IMR-90 (cell line): ENCODE data around the gene TGFBR2. TPM values are rescaled to one million over a fixed set of nuclear protein-coding genes. Genes with fewer than 3 reads are reported as not detected.

Experiments
- ATAC-seq: fragments of 200-7000 bp; cut with Tn5 transposase; 2 replicates; pipeline ENCODE4 v1.9.1; 2020; ENCODE audit warnings: low read depth, mild to moderate bottlenecking, moderate library complexity
- BruUV-seq: library from RNA; stranded (reverse); fragments of 400-500 nt; replicated peaks from 2 replicates; lab custom pipeline; 2021; lab: Mats Ljungman, UMichigan
- CTCF ChIA-PET: fragments of 300-600 bp; formaldehyde crosslinking; extraction: SDS; loops from one replicate; lab custom pipeline; 2021; ENCODE audit warnings: antibody characterized with exemption; lab: Yijun Ruan, JAX
- POLR2A ChIA-PET: fragments of 300-600 bp; sonication (Branson Sonifier 250); formaldehyde crosslinking; loops from one replicate; lab custom pipeline; 2022; ENCODE audit warnings: antibody characterized with exemption; ENCODE audit not compliant: unreplicated experiment; lab: Charles Lee
- DNase-seq: peaks from one replicate; pipeline ENCODE4 v3.0.0; 2013
- H2AFZ ChIP-seq: replicated peaks from 2 replicates; pipeline ENCODE3; 2013; ENCODE audit warnings: low read length, mild to moderate bottlenecking; ENCODE audit not compliant: poor library complexity
- H2AK5ac ChIP-seq: 2 replicates; pipeline ENCODE4 v1.6.1; 2013; ENCODE audit warnings: low read depth, low read length, inconsistent platforms
- H2AK9ac ChIP-seq: replicated peaks from 2 replicates; pipeline ENCODE3; 2013; ENCODE audit warnings: mild to moderate bottlenecking, low read depth, low read length, moderate library complexity; ENCODE audit not compliant: poor library complexity
- H2BK120ac ChIP-seq: 2 replicates; pipeline ENCODE4 v1.6.1; 2013; ENCODE audit warnings: low read depth, low read length, inconsistent platforms
- H2BK15ac ChIP-seq: 3 replicates; pipeline ENCODE4 v1.6.1; 2013; ENCODE audit warnings: low read depth, low read length, inconsistent platforms
- H2BK20ac ChIP-seq: 2 replicates; pipeline ENCODE4 v1.6.1; 2013; ENCODE audit warnings: low read depth, mild to moderate bottlenecking, inconsistent platforms, low read length, moderate library complexity
- H2BK5ac ChIP-seq: 2 replicates; pipeline ENCODE4 v1.6.1; 2013; ENCODE audit warnings: mild to moderate bottlenecking, low read depth, low read length, inconsistent platforms; ENCODE audit not compliant: poor library complexity, severe bottlenecking
- H3K14ac ChIP-seq: replicated peaks from 2 replicates; pipeline ENCODE4 v1.6.1; 2013; ENCODE audit warnings: low read depth, low read length, inconsistent platforms
- H3K18ac ChIP-seq: 2 replicates; pipeline ENCODE4 v1.6.1; 2013; ENCODE audit warnings: low read depth, low read length, control low read depth
- H3K23ac ChIP-seq: 2 replicates; pipeline ENCODE4 v1.6.1; 2013; ENCODE audit warnings: low read depth, low read length, inconsistent platforms
- H3K27ac ChIP-seq: 2 replicates; pipeline ENCODE4 v1.5.1; 2013; ENCODE audit warnings: mild to moderate bottlenecking, control low read depth, low read length; ENCODE audit not compliant: insufficient read depth
- H3K27me3 ChIP-seq: 2 replicates; pipeline ENCODE4 v1.6.1; 2013; ENCODE audit warnings: low read length; ENCODE audit not compliant: control insufficient read depth, insufficient read depth
- H3K36me3 ChIP-seq: 2 replicates; pipeline ENCODE4 v1.6.1; 2013; ENCODE audit warnings: low read length, mixed read lengths; ENCODE audit not compliant: control insufficient read depth, insufficient read depth
- H3K4ac ChIP-seq: 2 replicates; pipeline ENCODE4 v1.6.1; 2013; ENCODE audit warnings: low read depth, low read length, inconsistent platforms
- H3K4me1 ChIP-seq: 2 replicates; pipeline ENCODE4 v1.6.1; 2013; ENCODE audit warnings: low read length, mixed read lengths; ENCODE audit not compliant: control insufficient read depth, insufficient read depth
- H3K4me2 ChIP-seq: 2 replicates; pipeline ENCODE4 v1.6.1; 2013; ENCODE audit warnings: low read depth, mild to moderate bottlenecking, control low read depth, low read length, moderate library complexity
- H3K4me3 ChIP-seq: 2 replicates; pipeline ENCODE4 v1.5.1; 2013; ENCODE audit warnings: low read depth, mild to moderate bottlenecking, control low read depth, low read length, moderate library complexity; ENCODE audit not compliant: insufficient read depth
- H3K56ac ChIP-seq: 2 replicates; pipeline ENCODE4 v1.6.1; 2013; ENCODE audit warnings: low read length, inconsistent platforms; ENCODE audit not compliant: insufficient read depth; ENCODE audit errors: extremely low read depth
- H3K79me1 ChIP-seq, 2 experiments: 2 replicates each; pipeline ENCODE4 v1.6.1; 2013; ENCODE audit warnings: low read length in 2 of 2, inconsistent platforms in 1 of 2, low read depth in 1 of 2
- H3K9ac ChIP-seq: 2 replicates; pipeline ENCODE4 v1.6.1; 2013; ENCODE audit warnings: low read depth, low read length, control low read depth
- H3K9me1 ChIP-seq: 2 replicates; pipeline ENCODE4 v1.6.1; 2013; ENCODE audit warnings: low read length, inconsistent platforms; ENCODE audit not compliant: insufficient read depth
- H3K9me3 ChIP-seq: 2 replicates; pipeline ENCODE4 v1.6.1; 2013; ENCODE audit warnings: low read length; ENCODE audit not compliant: control insufficient read depth, insufficient read depth
- H4K20me1 ChIP-seq: 2 replicates; pipeline ENCODE4 v1.6.1; 2013; ENCODE audit warnings: low read length, inconsistent platforms; ENCODE audit not compliant: insufficient read depth
- H4K5ac ChIP-seq: 2 replicates; pipeline ENCODE4 v1.6.1; 2013; ENCODE audit warnings: mild to moderate bottlenecking, low read depth, low read length, control low read depth
- H4K8ac ChIP-seq, 2 experiments: 2 replicates each; pipeline ENCODE4 v1.6.1; 2013; ENCODE audit warnings: low read depth in 2 of 2, low read length in 2 of 2, control low read depth in 1 of 2, inconsistent platforms in 1 of 2
- H4K91ac ChIP-seq: 2 replicates; pipeline ENCODE4 v1.6.1; 2013; ENCODE audit warnings: low read depth, low read length, inconsistent platforms; ENCODE audit not compliant: insufficient read depth
- BHLHE40 ChIP-seq: fragments of 150-350 bp; IDR thresholded peaks from 2 replicates; pipeline ENCODE4 v1.6.1; 2016; ENCODE audit warnings: mild to moderate bottlenecking, low read depth, low read length
- CEBPB ChIP-seq: IDR thresholded peaks from 2 replicates; pipeline ENCODE4 v1.6.1; 2012; ENCODE audit warnings: low read depth, low read length, improper control_type of control experiment
- CHD1 ChIP-seq: IDR thresholded peaks from 2 replicates; pipeline ENCODE4 v1.6.1; 2012; ENCODE audit warnings: low read depth, low read length, improper control_type of control experiment
- FOS ChIP-seq: fragments of 150-350 bp; IDR thresholded peaks from 2 replicates; pipeline ENCODE4 v1.6.1; 2016; ENCODE audit warnings: low read depth, low read length
- MXI1 ChIP-seq: IDR thresholded peaks from 2 replicates; pipeline ENCODE4 v1.6.1; 2012; ENCODE audit warnings: low read depth, mild to moderate bottlenecking, low read length, moderate library complexity, borderline replicate concordance
- NFE2L2 ChIP-seq: fragments of 150-350 bp; IDR thresholded peaks from 2 replicates; pipeline ENCODE4 v1.6.1; 2016; ENCODE audit warnings: low read depth, mild to moderate bottlenecking, low read length
- RAD21 ChIP-seq: IDR thresholded peaks from 2 replicates; pipeline ENCODE4 v1.6.1; 2012; ENCODE audit warnings: low read length, improper control_type of control experiment
- RFX5 ChIP-seq: IDR thresholded peaks from 2 replicates; pipeline ENCODE4 v1.8.0; 2012; ENCODE audit warnings: low read depth, mild to moderate bottlenecking, low read length, moderate library complexity
- WGBS, 2 experiments: methylation state at CpG; one replicate each; pipeline versions ENCODE4 v1.1.5 to v1.1.7; 2013; ENCODE audit warnings: missing lambda C conversion rate in 2 of 2; ENCODE audit not compliant: insufficient read length in 1 of 2; ENCODE audit errors: extremely low coverage in 2 of 2; 5-methylcytosine and 5-hydroxymethylcytosine counted together
- dilution Hi-C: fragments of 300-500 bp; cut with HindIII; formaldehyde crosslinking; loops from one replicate; pipeline ENCODE4 v1.14.3; 2018; ENCODE audit warnings: low sequenced_read_pairs; ENCODE audit not compliant: unreplicated experiment
- in situ Hi-C: fragments of 300-500 bp; cut with MboI; formaldehyde crosslinking; loops from 3 replicates; pipeline ENCODE4 v1.14.3; 2019; ENCODE audit warnings: low sequenced_read_pairs, inconsistent platforms, mixed read lengths
- intact Hi-C: fragments of 100-400 bp; cut with micrococcal nuclease; formaldehyde crosslinking; loops from 2 replicates; pipeline ENCODE4 v1.10.0; 2022
- polyA plus RNA-seq, 3 experiments: library from polyadenylated mRNA; depleted of rRNA; stranded (reverse); fragments of >200 nt; gene quantifications; 2 replicates each; pipeline ENCODE4 v1.2.3, GENCODE V29; 2012; ENCODE audit warnings: low replicate concordance in 1 of 3
- total RNA-seq: library from RNA; depleted of rRNA; stranded (reverse); fragments of >200 nt; gene quantifications from 2 replicates; pipeline ENCODE4 v1.2.3, GENCODE V29; 2012
- TF ChIP-seq, protein P1 (sequence below): fragments of 150-350 bp; IDR thresholded peaks from 2 replicates; pipeline ENCODE4 v1.6.1; 2017; ENCODE audit warnings: mild to moderate bottlenecking, antibody characterized with exemption, low read length, low read depth
- TF ChIP-seq, protein P2 (sequence below): fragments of 150-350 bp; IDR thresholded peaks from 2 replicates; pipeline ENCODE4 v1.6.1; 2016; ENCODE audit warnings: low read depth, mild to moderate bottlenecking, low read length, moderate library complexity, borderline replicate concordance
- TF ChIP-seq, protein P3 (sequence below): conservative IDR thresholded peaks from 2 replicates; pipeline ENCODE4 v1.5.1; 2012; ENCODE audit warnings: mild to moderate bottlenecking, low read depth, low read length, improper control_type of control experiment

TGFBR2 gene
- total and polyA plus RNA-seq, 2 of the 4 experiments (the other 2 are of a cell fraction) = 63.7 to 87.5 TPM

DNA sequence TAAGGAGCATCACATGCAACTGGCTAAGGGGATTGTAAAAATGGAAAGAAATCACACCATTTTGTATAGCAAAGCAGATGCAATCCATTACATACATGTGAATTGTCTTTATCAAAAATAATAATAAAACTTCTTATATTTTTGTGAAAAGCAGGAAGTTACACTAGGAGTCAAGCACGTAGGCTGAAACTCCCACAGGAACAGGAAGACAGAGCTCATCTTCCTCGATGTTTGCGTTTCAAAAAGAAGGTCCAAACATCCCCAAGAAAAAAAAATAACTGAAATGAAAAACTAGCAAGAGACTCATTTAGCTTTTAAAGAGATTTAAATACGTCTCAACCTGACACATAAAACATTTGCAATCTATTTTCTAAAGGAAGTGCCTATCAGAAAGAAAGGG lies 106.6 kb downstream of the TGFBR2 start:
- Histone ChIP-seq H3K4ac (no peak overlapping the region), H3K27me3 (no peaks in the 10 kb centered on the region), H3K27ac (no peak overlapping the region), H2BK120ac (no peak overlapping the region), H3K4me2 (no peak overlapping the region), H3K23ac (no peak overlapping the region), H2BK20ac (no peak overlapping the region), H3K9me1 (no peaks in the 10 kb centered on the region), H3K9ac (no peak overlapping the region), H3K9me3 (no peaks in the 10 kb centered on the region), H2BK15ac (no peak overlapping the region), H3K4me3 (no peak overlapping the region), H3K36me3 (no peaks in the 10 kb centered on the region), H3K4me1 (peaks cover 2% of the 10 kb centered on the region), H4K5ac (no peak overlapping the region), H3K18ac (no peak overlapping the region), H2BK5ac (no peak overlapping the region), H2AK5ac (no peak overlapping the region), H4K20me1 (no peaks in the 10 kb centered on the region), H3K14ac (no peak overlapping the region), H4K91ac (no peak overlapping the region), H3K56ac (no peak overlapping the region), H4K8ac (no peak overlapping the region), H2AFZ (no peak overlapping the region), H3K79me1 (no peaks in the 10 kb centered on the region), H2AK9ac (no peak overlapping the region)
- DNase-seq = no peak
- no TSS peak for BruUV-seq
- intact Hi-C loops (no loop called here), dilution Hi-C loops (no loop called here), in situ Hi-C loops (no loop called here)
- no peak for ATAC-seq
- ChIA-PET POLR2A (no interaction called here), CTCF (no interaction called here)
- no CpG with 5 or more reads among the region's 4 CpGs for WGBS, 2 experiments
- TF ChIP-seq BHLHE40 (no peak), CHD1 (no peak), FOS (no peak), CEBPB (no peak), NFE2L2 (no peak), RFX5 (no peak), MXI1 (no peak), RAD21 (no peak)
- TF ChIP-seq, protein P1, sequence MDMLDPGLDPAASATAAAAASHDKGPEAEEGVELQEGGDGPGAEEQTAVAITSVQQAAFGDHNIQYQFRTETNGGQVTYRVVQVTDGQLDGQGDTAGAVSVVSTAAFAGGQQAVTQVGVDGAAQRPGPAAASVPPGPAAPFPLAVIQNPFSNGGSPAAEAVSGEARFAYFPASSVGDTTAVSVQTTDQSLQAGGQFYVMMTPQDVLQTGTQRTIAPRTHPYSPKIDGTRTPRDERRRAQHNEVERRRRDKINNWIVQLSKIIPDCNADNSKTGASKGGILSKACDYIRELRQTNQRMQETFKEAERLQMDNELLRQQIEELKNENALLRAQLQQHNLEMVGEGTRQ = no peak
- TF ChIP-seq, protein P2, sequence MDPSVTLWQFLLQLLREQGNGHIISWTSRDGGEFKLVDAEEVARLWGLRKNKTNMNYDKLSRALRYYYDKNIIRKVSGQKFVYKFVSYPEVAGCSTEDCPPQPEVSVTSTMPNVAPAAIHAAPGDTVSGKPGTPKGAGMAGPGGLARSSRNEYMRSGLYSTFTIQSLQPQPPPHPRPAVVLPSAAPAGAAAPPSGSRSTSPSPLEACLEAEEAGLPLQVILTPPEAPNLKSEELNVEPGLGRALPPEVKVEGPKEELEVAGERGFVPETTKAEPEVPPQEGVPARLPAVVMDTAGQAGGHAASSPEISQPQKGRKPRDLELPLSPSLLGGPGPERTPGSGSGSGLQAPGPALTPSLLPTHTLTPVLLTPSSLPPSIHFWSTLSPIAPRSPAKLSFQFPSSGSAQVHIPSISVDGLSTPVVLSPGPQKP = no peak
- TF ChIP-seq, protein P3, sequence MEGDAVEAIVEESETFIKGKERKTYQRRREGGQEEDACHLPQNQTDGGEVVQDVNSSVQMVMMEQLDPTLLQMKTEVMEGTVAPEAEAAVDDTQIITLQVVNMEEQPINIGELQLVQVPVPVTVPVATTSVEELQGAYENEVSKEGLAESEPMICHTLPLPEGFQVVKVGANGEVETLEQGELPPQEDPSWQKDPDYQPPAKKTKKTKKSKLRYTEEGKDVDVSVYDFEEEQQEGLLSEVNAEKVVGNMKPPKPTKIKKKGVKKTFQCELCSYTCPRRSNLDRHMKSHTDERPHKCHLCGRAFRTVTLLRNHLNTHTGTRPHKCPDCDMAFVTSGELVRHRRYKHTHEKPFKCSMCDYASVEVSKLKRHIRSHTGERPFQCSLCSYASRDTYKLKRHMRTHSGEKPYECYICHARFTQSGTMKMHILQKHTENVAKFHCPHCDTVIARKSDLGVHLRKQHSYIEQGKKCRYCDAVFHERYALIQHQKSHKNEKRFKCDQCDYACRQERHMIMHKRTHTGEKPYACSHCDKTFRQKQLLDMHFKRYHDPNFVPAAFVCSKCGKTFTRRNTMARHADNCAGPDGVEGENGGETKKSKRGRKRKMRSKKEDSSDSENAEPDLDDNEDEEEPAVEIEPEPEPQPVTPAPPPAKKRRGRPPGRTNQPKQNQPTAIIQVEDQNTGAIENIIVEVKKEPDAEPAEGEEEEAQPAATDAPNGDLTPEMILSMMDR = no peak
